ENCODE data around the gene KANSL1.

Gene KANSL1

GRCh38 chr17:45981306-45981705, 211.9 kb downstream of the KANSL1 start:
- DNase-seq (ENCODE audit: low read depth): no peak
- H3K4me3 ChIP-seq (ENCODE audit: low read depth, low read length): no peak overlapping the region
- TF ChIP-seq MAX (IDR thresholded peaks at IDR 0.05; ENCODE audit: low read depth, low read length) (no peak), POLR2A (IDR thresholded peaks at IDR 0.05; ENCODE audit: extremely low read depth, insufficient read length) (no peak), MYC (IDR thresholded peaks at IDR 0.05; ENCODE audit: low read depth, low read length) (no peak), CTCF (IDR thresholded peaks at IDR 0.05; ENCODE audit: low read depth, low read length) (no peak)

GRCh38 chr17:45980855-45981254, 212.4 kb downstream of the KANSL1 start:
- H3K4me3 ChIP-seq (ENCODE audit: low read depth, low read length): no peak overlapping the region
- DNase-seq (ENCODE audit: low read depth): no peak
- no peak for TF ChIP-seq POLR2A (IDR thresholded peaks at IDR 0.05; ENCODE audit: extremely low read depth, insufficient read length)
- TF ChIP-seq MAX (IDR thresholded peaks at IDR 0.05; ENCODE audit: low read depth, low read length): no peak
- TF ChIP-seq MYC (IDR thresholded peaks at IDR 0.05; ENCODE audit: low read depth, low read length): no peak
- TF ChIP-seq CTCF (IDR thresholded peaks at IDR 0.05; ENCODE audit: low read depth, low read length): no peak

Measured in NB4 (cell line).